Measurements from ENCODE around the gene STUM. TPM values are rescaled to one million over a fixed set of nuclear protein-coding genes. Genes with fewer than 3 reads are reported as not detected.

Gene STUM
- total and polyA plus RNA-seq, 4 experiments from 2014 or later, result 0.03 TPM; not detected in 3

GRCh38 chr1:226552061-226552460 is 3.5 kb downstream of the STUM start:
- intact Hi-C loops (cut with micrococcal nuclease), result loop anchor here (10.0 kb wide), 1 partner anchor 143 kb away; no protein-coding TSS in a partner anchor
- no peak overlapping the region for H3K4me3 Mint-ChIP-seq
- Histone ChIP-seq H3K27me3 (ENCODE audit: insufficient read depth, low read length) (peaks cover 23% of the 10 kb centered on the region), H3K4me1 (ENCODE audit: insufficient read depth, low read length) (peaks cover 22% of the 10 kb centered on the region), H3K36me3 (ENCODE audit: insufficient read depth, low read length) (no peaks in the 10 kb centered on the region), H3K4me3 (ENCODE audit: low read length in 2 of 2) (no peak overlapping the region), H3K27ac (ENCODE audit: low read depth, low read length) (no peak overlapping the region), H3K9me3 (ENCODE audit: control insufficient read depth in 1 of 2, low read length in 2 of 2) (no peaks in the 10 kb centered on the region)
- H3K4me1 Mint-ChIP-seq, result peaks cover 10 to 21% (median 14%) of the 10 kb centered on the region in 4 donors
- DNase-seq, result no peak
- no peaks in the 10 kb centered on the region for H3K36me3 Mint-ChIP-seq
- no peak overlapping the region for H3K27ac Mint-ChIP-seq
- peaks cover 48 to 55% of the 10 kb centered on the region in 2 donors for H3K27me3 Mint-ChIP-seq
- ChIA-PET CTCF (ENCODE audit: partially characterized antibody) (no interaction called here), POLR2A (ENCODE audit: partially characterized antibody) (no interaction called here)
- peaks cover 0 to 1% (median 0%) of the 10 kb centered on the region in 8 donors for H3K9me3 Mint-ChIP-seq

- H3K27ac ChIP-seq (ENCODE audit: low read depth, low read length), result no peak overlapping the region
- H3K27me3 Mint-ChIP-seq, result peaks cover 51 to 54% of the 10 kb centered on the region in 2 donors
- CTCF ChIA-PET (ENCODE audit: partially characterized antibody), result no interaction called here
- POLR2A ChIA-PET (ENCODE audit: partially characterized antibody), result no interaction called here
- no peaks in the 10 kb centered on the region for H3K36me3 Mint-ChIP-seq
- peaks cover 16% of the 10 kb centered on the region for H3K4me1 ChIP-seq (ENCODE audit: insufficient read depth, low read length)
- peaks cover 5 to 16% (median 10%) of the 10 kb centered on the region in 4 donors for H3K4me1 Mint-ChIP-seq
- H3K4me3 ChIP-seq (ENCODE audit: low read length in 2 of 2), result no peak overlapping the region
- peaks cover 27% of the 10 kb centered on the region for H3K27me3 ChIP-seq (ENCODE audit: insufficient read depth, low read length)
- H3K36me3 ChIP-seq (ENCODE audit: insufficient read depth, low read length), result no peaks in the 10 kb centered on the region
- H3K9me3 ChIP-seq (ENCODE audit: control insufficient read depth in 1 of 2, low read length in 2 of 2), result no peaks in the 10 kb centered on the region
- H3K27ac Mint-ChIP-seq, result no peak overlapping the region
- DNase-seq, result no peak
- H3K4me3 Mint-ChIP-seq, result no peak overlapping the region
- peaks cover 0 to 1% (median 0%) of the 10 kb centered on the region in 8 donors for H3K9me3 Mint-ChIP-seq
- intact Hi-C loops (cut with micrococcal nuclease), result loop anchor here (10.0 kb wide), 1 partner anchor 141 kb away; no protein-coding TSS in a partner anchor
Measured at GRCh38 chr1:226553266-226553923, 4.8 kb downstream of the STUM start.

GRCh38 chr1:226553924-226554282 is 5.3 kb downstream of the STUM start:
- ChIA-PET CTCF (ENCODE audit: partially characterized antibody) (interaction anchor here (1.2 kb wide), 1 partner anchor 21 kb away, joined by 3 read pairs; no protein-coding TSS in a partner anchor), POLR2A (ENCODE audit: partially characterized antibody) (no interaction called here)
- H3K27ac ChIP-seq (ENCODE audit: low read depth, low read length), result no peak overlapping the region
- DNase-seq, result no peak
- H3K9me3 ChIP-seq (ENCODE audit: control insufficient read depth in 1 of 2, low read length in 2 of 2), result no peaks in the 10 kb centered on the region
- H3K4me1 Mint-ChIP-seq, result peaks cover 5 to 16% (median 10%) of the 10 kb centered on the region in 4 donors
- peaks cover 27% of the 10 kb centered on the region for H3K27me3 ChIP-seq (ENCODE audit: insufficient read depth, low read length)
- intact Hi-C loops (cut with micrococcal nuclease), result loop anchor here (10.0 kb wide), 1 partner anchor 141 kb away; no protein-coding TSS in a partner anchor
- H3K4me3 ChIP-seq (ENCODE audit: low read length in 2 of 2), result no peak overlapping the region
- H3K27ac Mint-ChIP-seq, result no peak overlapping the region
- no peaks in the 10 kb centered on the region for H3K36me3 ChIP-seq (ENCODE audit: insufficient read depth, low read length)
- H3K9me3 Mint-ChIP-seq, result peaks cover 0 to 1% (median 0%) of the 10 kb centered on the region in 8 donors
- peaks cover 15% of the 10 kb centered on the region for H3K4me1 ChIP-seq (ENCODE audit: insufficient read depth, low read length)
- no peaks in the 10 kb centered on the region for H3K36me3 Mint-ChIP-seq
- no peak overlapping the region for H3K4me3 Mint-ChIP-seq
- peaks cover 53 to 56% of the 10 kb centered on the region in 2 donors for H3K27me3 Mint-ChIP-seq

GRCh38 chr1:226555092-226555491 is 6.5 kb downstream of the STUM start:
- Histone ChIP-seq H3K27ac (ENCODE audit: low read depth, low read length) (no peak overlapping the region), H3K36me3 (ENCODE audit: insufficient read depth, low read length) (no peaks in the 10 kb centered on the region), H3K27me3 (ENCODE audit: insufficient read depth, low read length) (peaks cover 17% of the 10 kb centered on the region), H3K4me3 (ENCODE audit: low read length in 2 of 2) (no peak overlapping the region), H3K4me1 (ENCODE audit: insufficient read depth, low read length) (peaks cover 3% of the 10 kb centered on the region), H3K9me3 (ENCODE audit: control insufficient read depth in 1 of 2, low read length in 2 of 2) (no peaks in the 10 kb centered on the region)
- peaks cover 49 to 50% of the 10 kb centered on the region in 2 donors for H3K27me3 Mint-ChIP-seq
- ChIA-PET POLR2A (ENCODE audit: partially characterized antibody) (no interaction called here), CTCF (ENCODE audit: partially characterized antibody) (interaction anchor here (1.2 to 1.4 kb wide), 2 partner anchors 8 to 22 kb away, joined by 3 read pairs; no protein-coding TSS in a partner anchor)
- H3K9me3 Mint-ChIP-seq, result peaks cover 0 to 1% (median 0%) of the 10 kb centered on the region in 8 donors
- no peak overlapping the region for H3K27ac Mint-ChIP-seq
- no peaks in the 10 kb centered on the region for H3K36me3 Mint-ChIP-seq
- H3K4me1 Mint-ChIP-seq, result peaks cover 2 to 7% (median 4%) of the 10 kb centered on the region in 4 donors
- H3K4me3 Mint-ChIP-seq, result no peak overlapping the region
- DNase-seq, result no peak
- intact Hi-C loops (cut with micrococcal nuclease), result loop anchor here (10.0 kb wide), 1 partner anchor 140 kb away; no protein-coding TSS in a partner anchor

GRCh38 chr1:226557424-226557823 is 8.9 kb downstream of the STUM start:
- CTCF ChIA-PET (ENCODE audit: partially characterized antibody), result no interaction called here
- POLR2A ChIA-PET (ENCODE audit: partially characterized antibody), result no interaction called here
- no peaks in the 10 kb centered on the region for H3K4me1 Mint-ChIP-seq

GRCh38 chr1:226558036-226558650 is 9.6 kb downstream of the STUM start:
- H3K36me3 Mint-ChIP-seq, result no peaks in the 10 kb centered on the region
- no peak overlapping the region for H3K4me3 Mint-ChIP-seq
- H3K27me3 Mint-ChIP-seq, result peaks cover 28 to 34% of the 10 kb centered on the region in 2 donors
- no peak overlapping the region for H3K27ac Mint-ChIP-seq
- no peaks in the 10 kb centered on the region for H3K4me1 Mint-ChIP-seq
- Histone ChIP-seq H3K27ac (ENCODE audit: low read depth, low read length) (no peak overlapping the region), H3K9me3 (ENCODE audit: control insufficient read depth in 1 of 2, low read length in 2 of 2) (no peaks in the 10 kb centered on the region), H3K27me3 (ENCODE audit: insufficient read depth, low read length) (peaks cover 10% of the 10 kb centered on the region), H3K4me3 (ENCODE audit: low read length in 2 of 2) (no peak overlapping the region), H3K36me3 (ENCODE audit: insufficient read depth, low read length) (no peaks in the 10 kb centered on the region), H3K4me1 (ENCODE audit: insufficient read depth, low read length) (no peaks in the 10 kb centered on the region)
- intact Hi-C loops (cut with micrococcal nuclease), result loop anchor here (10.0 kb wide), 1 partner anchor 137 kb away; no protein-coding TSS in a partner anchor
- ChIA-PET POLR2A (ENCODE audit: partially characterized antibody) (no interaction called here), CTCF (ENCODE audit: partially characterized antibody) (no interaction called here)
- H3K9me3 Mint-ChIP-seq, result peaks cover 0 to 1% (median 0%) of the 10 kb centered on the region in 8 donors
- DNase-seq, result no peak

More at GRCh38 chr1:226557424-226557823, 8.9 kb downstream of the STUM start:
- H3K4me3 Mint-ChIP-seq, result no peak overlapping the region
- no peaks in the 10 kb centered on the region for H3K36me3 Mint-ChIP-seq
- Histone ChIP-seq H3K27ac (ENCODE audit: low read depth, low read length) (no peak overlapping the region), H3K4me3 (ENCODE audit: low read length in 2 of 2) (no peak overlapping the region), H3K4me1 (ENCODE audit: insufficient read depth, low read length) (no peaks in the 10 kb centered on the region), H3K9me3 (ENCODE audit: control insufficient read depth in 1 of 2, low read length in 2 of 2) (no peaks in the 10 kb centered on the region), H3K36me3 (ENCODE audit: insufficient read depth, low read length) (no peaks in the 10 kb centered on the region), H3K27me3 (ENCODE audit: insufficient read depth, low read length) (peaks cover 10% of the 10 kb centered on the region)
- no peak overlapping the region for H3K27ac Mint-ChIP-seq
- intact Hi-C loops (cut with micrococcal nuclease), result loop anchor here (10.0 kb wide), 1 partner anchor 137 kb away; no protein-coding TSS in a partner anchor
- H3K9me3 Mint-ChIP-seq, result peaks cover 0 to 1% (median 0%) of the 10 kb centered on the region in 8 donors
- peaks cover 35 to 37% of the 10 kb centered on the region in 2 donors for H3K27me3 Mint-ChIP-seq
- no peak for DNase-seq

- H3K36me3 ChIP-seq (ENCODE audit: insufficient read depth, low read length), result no peaks in the 10 kb centered on the region
- H3K27me3 ChIP-seq (ENCODE audit: insufficient read depth, low read length), result peaks cover 5% of the 10 kb centered on the region
- Mint-ChIP-seq H3K27ac (no peak overlapping the region), H3K9me3 (peaks cover 0 to 1% (median 0%) of the 10 kb centered on the region in 8 donors), H3K36me3 (no peaks in the 10 kb centered on the region), H3K4me3 (no peak overlapping the region), H3K27me3 (peaks cover 11 to 17% of the 10 kb centered on the region in 2 donors), H3K4me1 (no peaks in the 10 kb centered on the region)
- intact Hi-C loops (cut with micrococcal nuclease), result loop anchor here (5.0 kb wide), 1 partner anchor 448 kb away; no protein-coding TSS in a partner anchor
- H3K27ac ChIP-seq (ENCODE audit: low read depth, low read length), result no peak overlapping the region
- H3K4me1 ChIP-seq (ENCODE audit: insufficient read depth, low read length), result no peaks in the 10 kb centered on the region
- H3K4me3 ChIP-seq (ENCODE audit: low read length in 2 of 2), result no peak overlapping the region
- ChIA-PET POLR2A (ENCODE audit: partially characterized antibody) (no interaction called here), CTCF (ENCODE audit: partially characterized antibody) (no interaction called here)
- H3K9me3 ChIP-seq (ENCODE audit: control insufficient read depth in 1 of 2, low read length in 2 of 2), result no peaks in the 10 kb centered on the region
- no peak for DNase-seq
Measured at GRCh38 chr1:226560243-226560642, 11.7 kb downstream of the STUM start.

All from CD4-positive, alpha-beta memory T cell (primary cell).